Stimulated activated CD8-positive, alpha-beta memory T cell treated with anti-CD3 and anti-CD28 coated beads, Interleukin-7, amount 100 ng/mL, for 1 hour (primary cell): ENCODE results near the gene LILRB1.
"Not testable (repeated sequence)": the region's sequence is repeated elsewhere in the genome, so short reads cannot be mapped to it uniquely, and the experiment has no call there.

Experiments
- DNase-seq, 2 donors: peaks; one replicate each; pipeline ENCODE4 v3.0.0-alpha.2; 2020; ENCODE audit warnings: low read depth in 2 of 2

LILRB1 gene

DNA sequence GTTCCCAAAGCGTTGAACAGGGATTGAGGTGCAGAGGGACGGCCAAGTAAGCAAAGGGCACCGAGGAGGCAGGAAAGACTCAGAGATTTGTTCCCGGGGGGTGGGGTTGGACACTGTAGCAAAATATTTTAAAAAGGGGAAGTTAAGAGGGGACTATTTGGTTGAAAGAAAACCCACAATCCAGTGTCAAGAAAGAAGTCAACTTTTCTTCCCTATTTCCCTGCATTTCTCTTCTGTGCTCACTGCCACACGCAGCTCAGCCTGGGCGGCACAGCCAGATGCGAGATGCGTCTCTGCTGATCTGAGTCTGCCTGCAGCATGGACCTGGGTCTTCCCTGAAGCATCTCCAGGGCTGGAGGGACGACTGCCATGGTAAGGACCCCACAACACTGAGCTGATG is at the start of gene LILRB1:
LILRB1 (plus strand) TSS at position 223 of the 400 bp plus-strand sequence. CDS start 590 bp downstream, outside the sequence.
- DNase-seq = not testable (repeated sequence)

DNA sequence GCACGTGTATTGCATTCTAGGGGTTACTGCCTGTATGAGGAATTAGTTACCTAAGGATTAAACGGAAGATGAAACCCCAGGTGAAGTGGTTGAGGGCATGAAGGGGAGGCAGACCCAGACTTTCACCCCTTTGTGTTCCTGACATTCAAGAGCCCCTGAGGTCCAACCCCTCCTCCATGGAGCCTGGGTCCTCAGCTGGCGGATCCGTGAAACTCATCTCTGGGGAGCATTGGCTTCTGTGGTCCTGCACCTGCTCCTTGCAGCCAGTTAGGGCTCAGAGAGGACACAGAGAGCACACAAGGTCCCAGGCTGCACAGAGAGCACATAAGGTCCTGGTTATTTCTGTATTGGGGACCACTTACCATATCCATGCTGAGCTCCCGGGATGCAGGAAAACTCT is 43.9 kb upstream of the LILRB1 start:
- no peak for DNase-seq

DNA sequence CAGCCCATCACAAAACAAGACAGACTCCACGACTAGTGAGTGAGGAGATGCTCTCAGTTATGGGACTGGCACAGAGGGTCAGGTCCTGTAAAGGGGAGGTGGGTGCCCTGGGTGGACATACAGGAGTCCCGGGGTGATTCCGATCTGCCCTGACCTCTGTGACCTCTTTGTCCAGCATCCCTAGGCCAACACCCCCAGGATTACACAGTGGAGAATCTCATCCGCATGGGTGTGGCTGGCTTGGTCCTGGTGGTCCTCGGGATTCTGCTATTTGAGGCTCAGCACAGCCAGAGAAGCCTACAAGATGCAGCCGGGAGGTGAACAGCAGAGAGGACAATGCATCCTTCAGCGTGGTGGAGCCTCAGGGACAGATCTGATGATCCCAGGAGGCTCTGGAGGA is 43.3 kb upstream of the LILRB1 start:
- DNase-seq = no peak

DNA sequence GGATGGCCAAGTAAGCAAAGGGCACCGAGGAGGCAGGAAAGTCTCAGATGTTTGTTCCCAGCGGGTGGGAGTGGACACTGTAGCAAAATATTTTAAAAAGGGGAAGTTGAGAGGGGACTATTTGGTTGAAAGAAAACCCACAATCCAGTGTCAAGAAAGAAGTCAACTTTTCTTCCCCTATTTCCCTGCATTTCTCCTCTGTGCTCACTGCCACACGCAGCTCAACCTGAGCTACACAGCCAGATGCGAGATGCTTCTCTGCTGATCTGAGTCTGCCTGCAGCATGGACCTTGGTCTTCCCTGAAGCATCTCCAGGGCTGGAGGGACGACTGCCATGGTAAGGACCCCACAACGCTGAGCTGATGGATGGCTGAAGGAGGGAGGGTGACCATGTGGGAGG is 36.8 kb upstream of the LILRB1 start, which contains the start of gene LILRA1:
LILRA1 (plus strand) TSS at position 188 of the 400 bp plus-strand sequence. CDS start 613 bp downstream, outside the sequence.
- not testable (repeated sequence) for DNase-seq

DNA sequence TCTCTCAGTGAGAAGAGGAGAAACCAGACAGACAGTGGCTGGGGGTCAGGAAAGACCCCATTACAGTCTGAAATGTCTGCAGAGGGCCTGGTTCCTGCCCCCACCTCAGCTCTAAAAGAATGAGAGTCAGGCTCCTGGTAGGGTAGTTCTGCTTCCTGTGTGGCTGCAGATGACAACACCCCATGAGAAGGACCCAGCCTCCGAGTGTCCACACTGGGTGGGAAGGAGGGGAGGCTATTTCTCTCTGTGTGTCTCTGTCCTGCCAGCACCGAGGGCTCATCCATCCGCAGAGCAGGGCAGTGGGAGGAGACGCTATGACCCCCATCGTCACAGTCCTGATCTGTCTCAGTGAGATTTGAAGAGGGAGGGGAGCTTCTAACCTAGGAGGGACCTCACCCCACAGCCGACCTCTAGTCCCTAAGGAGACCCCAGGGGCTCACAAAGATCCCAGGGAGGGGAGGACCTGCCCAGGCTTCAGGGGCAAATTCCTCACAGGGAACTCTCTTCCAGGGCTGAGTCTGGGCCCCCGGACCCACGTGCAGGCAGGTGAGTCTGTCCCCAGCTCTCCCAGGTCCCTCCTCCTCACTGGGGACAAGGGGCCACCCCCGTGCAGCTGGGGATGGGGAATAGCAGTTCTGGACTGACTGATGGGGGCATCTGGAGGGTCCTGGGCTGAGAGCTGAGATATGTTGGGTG is 36.2 kb upstream of the LILRB1 start:
- not testable (repeated sequence) for DNase-seq

DNA sequence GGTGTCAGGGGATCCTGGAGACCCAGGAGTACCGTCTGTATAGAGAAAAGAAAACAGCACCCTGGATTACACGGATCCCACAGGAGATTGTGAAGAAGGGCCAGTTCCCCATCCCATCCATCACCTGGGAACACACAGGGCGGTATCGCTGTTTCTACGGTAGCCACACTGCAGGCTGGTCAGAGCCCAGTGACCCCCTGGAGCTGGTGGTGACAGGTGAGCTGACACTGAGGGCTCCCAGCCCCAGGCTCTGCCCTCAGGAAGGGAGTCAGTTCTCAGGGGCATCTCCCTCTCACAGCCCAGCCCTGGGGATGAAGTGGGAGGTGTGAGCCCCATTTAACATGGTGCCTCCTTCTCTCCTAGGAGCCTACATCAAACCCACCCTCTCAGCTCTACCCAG is 35.5 kb upstream of the LILRB1 start:
- no peak for DNase-seq

DNA sequence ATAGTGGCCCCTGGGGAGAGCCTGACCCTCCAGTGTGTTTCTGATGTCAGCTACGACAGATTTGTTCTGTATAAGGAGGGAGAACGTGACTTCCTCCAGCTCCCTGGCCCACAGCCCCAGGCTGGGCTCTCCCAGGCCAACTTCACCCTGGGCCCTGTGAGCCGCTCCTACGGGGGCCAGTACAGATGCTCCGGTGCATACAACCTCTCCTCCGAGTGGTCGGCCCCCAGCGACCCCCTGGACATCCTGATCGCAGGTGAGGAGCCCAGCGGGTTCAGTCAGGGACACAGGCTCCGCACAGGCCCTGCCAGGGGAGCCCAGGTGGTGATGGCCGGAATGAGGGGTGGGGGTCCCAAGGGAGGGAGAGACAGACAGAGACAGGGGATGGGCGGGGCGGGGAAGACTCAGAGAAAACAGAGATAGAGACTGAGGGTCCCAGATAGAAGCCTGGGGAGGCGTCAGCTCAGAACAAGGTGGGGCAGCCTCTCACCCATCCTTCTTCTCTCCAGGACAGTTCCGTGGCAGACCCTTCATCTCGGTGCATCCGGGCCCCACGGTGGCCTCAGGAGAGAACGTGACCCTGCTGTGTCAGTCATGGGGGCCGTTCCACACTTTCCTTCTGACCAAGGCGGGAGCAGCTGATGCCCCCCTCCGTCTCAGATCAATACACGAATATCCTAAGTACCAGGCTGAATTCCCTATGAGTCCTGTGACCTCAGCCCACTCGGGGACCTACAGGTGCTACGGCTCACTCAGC is 34.4 kb upstream of the LILRB1 start:
- DNase-seq = not testable (repeated sequence)

DNA sequence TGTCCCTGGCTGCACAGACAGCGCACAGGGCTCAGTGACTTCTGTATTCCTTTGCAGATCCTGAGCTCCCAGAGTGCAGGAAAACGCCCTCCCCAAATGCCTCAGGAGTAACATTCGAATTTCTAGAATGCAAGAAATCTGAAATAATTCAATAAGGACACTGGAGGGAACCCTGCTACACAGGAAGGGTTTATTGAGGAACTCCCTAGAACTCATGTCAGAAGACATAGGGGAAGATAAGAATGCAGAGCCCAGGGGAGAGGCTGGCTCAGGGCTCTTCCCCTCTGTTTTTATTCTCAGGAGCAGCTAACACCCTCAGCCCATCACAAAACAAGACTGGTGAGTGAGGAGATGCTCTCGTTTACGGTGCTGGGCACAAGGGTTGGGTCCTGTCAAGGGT is 30.1 kb upstream of the LILRB1 start:
- no peak for DNase-seq

DNA sequence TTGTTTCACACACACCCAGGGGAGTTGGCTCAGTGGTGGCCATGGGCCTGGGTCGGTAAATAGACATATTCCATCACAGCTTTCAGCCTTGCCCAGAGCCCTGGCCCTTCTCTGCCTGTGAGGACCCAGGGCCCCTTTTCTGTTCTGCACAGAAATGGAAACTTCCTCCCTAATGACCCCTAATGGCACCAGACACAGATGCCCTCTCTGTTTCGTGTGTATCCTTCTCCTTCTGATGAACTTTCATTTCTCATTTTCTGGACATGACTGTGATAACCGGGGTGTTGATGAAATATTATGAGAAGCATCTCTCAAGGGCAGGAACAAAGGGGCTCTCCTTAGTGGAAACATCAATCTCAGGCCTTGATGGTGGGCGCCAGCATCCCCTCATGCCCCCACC is 24.1 kb upstream of the LILRB1 start:
- no peak for DNase-seq

DNA sequence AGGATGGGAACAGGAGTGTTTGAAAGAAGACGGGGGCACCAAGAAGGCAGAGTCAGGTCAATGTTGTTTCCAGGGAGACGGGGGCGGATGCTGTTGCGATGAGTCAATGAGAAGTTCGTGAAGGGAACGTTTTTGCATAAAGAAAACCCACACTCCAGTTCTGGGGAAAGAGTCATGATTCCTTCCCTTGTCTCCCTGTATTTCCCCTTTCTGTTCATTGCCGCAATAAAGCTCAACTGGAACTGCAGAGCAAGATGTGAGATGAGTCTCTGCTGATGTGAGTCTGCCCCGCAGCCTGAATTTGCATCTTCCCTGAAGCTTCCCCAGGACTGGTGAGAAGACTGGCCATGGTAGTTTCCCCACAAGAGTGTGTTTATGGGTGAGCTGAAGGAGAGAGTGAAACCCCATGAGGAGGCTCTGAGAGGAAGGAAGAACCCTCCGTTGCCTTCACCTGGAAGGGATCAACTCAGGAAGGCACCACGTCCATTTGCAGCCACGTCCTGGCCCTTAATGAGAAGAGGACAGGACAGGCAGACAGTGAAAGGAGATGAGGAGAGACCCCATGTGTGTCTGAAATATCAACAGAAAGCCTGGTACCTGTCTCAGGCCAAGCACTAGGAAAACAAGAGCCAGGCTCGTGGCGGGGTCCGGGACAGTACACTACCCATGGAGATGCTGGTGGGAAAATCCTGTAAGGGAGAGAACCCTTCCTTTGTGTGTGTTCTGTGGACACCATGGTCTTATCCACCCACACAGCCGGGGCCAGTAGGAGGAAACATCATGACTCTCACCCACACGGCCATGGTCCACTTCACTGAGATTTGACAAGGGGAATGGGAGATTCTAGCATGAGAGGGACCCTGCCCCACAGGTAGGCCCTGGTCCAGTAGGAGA is 23.1 kb upstream of the LILRB1 start:
- DNase-seq = no peak

DNA sequence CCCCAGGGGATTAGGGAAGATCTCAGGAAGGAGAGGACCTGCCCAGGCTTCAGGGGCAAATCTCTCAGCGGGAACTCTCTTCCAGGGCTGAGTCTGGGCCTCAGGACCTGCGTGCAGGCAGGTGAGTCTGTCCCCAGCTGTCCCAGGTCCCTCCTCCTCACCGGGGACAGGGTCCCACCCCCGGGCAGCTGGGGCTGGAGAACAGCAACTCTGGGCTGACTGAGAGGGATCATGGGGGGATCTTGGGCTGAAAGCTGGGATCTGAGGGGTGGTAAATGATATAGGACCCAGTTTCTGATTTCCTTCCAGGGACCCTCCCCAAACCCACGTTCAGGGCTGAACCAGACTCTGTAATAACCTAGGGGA is 22.5 kb upstream of the LILRB1 start:
- DNase-seq = no peak

DNA sequence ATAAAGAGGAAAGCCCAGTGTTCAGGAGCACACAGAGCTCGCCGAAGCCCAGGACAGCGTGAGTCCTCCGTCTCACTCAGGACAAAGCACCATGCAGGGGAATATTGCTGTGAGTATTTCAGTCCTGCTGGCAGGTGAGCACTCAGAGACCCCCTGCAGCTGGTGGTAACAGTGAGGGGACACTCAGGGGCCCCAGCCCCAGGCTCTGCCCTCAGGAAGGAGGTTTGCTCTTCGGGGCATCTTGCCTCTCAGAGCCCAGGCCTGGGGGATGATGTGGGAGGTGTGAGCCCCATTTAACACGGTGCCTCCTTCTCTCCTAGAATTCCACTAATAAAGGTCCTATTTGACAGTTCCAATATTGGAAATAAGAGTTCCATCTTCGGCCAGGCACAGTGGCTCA is 22.1 kb upstream of the LILRB1 start:
- DNase-seq = no peak

DNA sequence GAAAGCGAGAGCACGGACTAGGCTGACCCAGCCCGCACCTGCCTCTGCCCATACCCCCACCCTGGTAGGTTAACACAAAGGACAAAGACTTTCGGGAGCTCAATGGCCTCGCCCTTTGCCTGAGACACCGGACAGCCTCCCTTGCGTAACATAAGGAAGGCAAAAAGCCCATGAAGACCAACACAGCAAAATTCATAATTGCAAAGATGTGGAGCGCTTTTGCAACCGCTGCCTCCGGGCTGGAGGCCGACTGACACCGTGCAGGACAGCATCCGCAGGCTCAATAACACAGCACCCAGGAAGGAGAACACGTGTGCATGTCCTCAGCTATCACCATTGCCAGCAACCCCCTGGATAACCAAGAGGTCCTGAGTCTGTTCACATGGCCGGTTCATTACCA is 21.5 kb upstream of the LILRB1 start:
- no peak for DNase-seq

DNA sequence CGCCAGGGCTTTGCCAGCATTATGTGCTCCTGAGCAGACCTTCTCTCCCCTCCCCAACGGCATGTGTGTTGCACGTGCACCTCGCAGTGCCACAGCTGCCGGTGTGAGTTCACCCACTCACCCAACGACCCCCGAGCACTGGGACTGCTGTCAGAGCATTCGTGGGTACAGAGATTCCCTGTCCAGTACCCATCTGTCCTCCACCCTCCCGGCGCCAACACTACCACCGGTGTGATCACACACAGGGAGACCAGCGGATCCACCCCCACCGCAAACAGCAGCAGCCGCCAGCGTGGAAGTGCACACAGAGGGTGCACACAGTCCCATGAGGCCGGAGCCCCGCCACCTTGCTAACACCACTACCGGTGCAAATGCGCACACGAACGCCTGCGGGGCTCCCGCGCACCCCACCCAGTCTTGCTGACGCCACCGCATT is 20.9 kb upstream of the LILRB1 start:
- no peak for DNase-seq

DNA sequence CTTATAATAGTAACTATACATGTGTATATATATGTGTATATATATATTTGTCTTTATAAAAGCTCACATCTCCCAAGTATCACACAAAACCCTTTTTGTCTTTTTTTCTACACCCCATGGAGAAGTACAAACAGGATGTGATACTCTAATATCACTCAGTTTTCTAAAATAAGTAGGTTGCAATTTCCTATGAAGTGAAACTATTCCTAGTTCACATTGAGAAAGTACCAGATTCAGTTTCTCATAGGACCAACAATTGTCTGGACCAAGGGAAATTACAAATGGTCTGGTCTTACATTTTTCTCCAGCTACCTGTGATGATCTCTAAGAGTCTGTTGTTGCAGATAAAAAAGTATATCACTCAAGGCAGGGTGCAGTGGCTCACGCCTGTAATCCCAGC is 17.9 kb upstream of the LILRB1 start:
- DNase-seq = no peak

DNA sequence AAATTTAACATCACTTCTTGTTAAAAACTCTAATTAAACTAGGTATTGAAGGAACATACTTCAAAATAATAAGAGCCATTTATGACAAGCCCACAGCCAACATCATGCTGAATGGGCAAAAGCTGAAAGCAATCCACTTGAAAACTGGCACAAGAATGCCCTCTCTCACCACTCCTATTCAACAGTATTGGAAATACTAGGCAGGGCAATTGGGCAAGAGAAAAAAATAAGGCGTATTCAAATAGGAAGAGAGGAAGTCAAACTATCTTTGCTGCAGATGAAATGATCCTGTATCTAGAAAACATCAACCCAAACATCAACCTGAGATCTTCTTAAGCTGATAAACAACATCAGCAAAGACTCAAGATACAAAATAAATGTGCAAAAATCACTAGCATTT is 15.6 kb upstream of the LILRB1 start:
- DNase-seq = no peak

DNA sequence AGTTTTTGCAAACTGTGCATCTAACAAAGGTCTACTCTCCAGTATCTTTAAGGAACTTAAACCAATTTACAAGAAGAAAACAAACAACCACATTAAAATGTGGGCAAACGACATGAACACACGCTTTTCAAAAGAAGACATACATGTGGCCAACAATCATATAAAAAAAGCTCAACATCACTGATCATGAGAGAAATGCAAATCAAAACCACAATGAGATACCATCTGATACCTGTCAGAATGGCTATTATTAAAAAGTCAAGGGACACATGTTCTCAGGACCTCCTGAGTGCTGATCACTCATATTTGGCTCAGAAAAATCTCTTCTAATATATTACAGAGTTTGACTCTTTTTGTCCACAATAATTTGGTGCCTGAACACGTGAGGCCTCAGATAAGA is 14.2 kb upstream of the LILRB1 start:
- no peak for DNase-seq

DNA sequence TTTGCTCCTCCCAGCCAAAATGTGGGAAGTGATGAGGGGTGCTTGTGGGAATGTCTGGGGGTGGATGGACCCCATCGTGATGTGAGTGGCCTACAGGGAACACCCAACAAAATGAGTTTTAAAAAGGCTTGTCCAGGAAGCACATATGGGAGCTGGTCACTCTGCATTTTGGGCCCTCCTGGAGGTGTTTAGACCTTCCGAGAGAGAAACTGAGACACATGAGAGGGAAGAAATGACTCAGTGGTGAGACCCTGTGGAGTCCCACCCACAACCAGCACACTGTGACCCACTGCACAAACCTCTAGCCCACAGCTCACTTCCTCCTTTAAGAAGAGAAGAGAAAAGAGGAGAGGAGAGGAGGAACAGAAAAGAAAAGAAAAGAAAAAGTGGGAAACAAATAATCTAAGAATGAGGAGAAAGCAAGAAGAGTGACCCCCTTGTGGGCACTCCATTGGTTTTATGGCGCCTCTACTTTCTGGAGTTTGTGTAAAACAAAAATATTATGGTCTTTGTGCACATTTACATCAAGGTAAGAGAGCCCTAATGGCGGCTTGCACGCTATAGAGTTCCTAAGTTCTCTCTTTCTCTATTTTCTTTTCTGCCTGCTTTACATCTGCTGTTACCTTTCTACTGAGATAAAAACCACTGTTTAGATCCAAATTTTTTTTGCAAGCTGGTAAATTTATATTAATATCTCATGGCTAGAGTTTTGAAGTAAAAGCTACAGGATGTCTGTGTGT is 13.3 kb upstream of the LILRB1 start:
- no peak for DNase-seq

DNA sequence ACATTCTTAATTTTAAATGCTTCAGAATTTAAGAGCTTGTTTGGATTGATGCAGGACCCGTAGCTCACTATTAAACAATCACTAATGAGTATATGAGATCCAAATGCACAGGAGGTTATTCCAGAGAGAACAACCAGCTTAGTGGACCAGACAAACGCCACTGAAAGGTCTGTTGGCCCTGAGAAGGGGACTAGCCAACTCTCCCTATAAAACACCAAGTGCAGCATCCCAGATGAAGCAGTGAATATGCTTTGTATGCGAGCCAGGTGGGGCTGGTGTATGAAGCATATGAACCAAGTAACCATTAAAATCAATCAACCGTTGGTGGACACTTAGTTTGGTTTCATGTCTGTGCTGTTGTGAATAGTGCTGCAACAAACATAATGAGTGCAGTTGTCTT is 9.8 kb upstream of the LILRB1 start:
- no peak for DNase-seq

DNA sequence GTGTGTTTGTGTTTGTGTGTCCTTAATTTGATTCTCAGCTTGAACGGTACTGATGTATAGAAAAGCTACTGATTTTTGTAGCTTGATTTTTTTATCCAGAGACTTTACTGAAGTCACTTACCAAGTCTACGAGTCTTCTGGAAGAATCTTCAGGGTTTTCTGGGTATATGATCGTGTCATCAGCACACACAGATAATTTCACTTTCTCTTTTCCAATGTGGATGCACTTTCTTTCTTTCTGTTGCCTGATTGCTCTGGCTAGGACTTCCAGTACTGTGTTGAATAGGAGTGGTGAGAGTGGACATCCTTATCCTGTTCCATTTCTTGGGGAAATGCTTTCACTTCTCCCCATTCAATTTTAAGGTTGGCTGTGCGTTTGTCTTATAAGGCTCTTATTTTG is 7.9 kb upstream of the LILRB1 start:
- DNase-seq = no peak

DNA sequence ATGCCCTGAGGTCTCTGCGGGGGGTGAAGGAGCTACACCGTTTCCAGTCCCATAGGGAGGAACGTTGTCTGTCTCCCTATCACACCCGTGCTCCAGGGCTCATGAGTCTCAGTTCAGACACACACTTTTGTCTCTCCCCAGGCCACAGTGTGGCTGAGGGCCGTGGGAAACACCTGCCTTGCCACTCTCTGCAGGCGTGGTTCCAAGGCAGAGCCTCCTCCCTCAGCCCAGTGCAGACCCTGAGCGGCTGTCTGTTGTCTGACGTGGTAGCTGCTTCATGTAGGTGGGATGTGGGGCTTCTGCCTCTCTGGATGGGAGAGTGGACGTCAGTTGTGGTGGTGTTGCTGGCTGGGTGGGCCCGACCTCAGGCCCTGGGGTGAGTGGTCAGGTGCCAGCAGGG is 6.0 kb upstream of the LILRB1 start:
- DNase-seq = not testable (repeated sequence)
